ENCODE results near the gene PLPP7. TPM values are rescaled to one million over a fixed set of nuclear protein-coding genes. Genes with fewer than 3 reads are reported as not detected.

PLPP7 gene
- total RNA-seq, 4 donors from 2014 or later = 14.4 to 24.6 (median 21.5) TPM

DNA sequence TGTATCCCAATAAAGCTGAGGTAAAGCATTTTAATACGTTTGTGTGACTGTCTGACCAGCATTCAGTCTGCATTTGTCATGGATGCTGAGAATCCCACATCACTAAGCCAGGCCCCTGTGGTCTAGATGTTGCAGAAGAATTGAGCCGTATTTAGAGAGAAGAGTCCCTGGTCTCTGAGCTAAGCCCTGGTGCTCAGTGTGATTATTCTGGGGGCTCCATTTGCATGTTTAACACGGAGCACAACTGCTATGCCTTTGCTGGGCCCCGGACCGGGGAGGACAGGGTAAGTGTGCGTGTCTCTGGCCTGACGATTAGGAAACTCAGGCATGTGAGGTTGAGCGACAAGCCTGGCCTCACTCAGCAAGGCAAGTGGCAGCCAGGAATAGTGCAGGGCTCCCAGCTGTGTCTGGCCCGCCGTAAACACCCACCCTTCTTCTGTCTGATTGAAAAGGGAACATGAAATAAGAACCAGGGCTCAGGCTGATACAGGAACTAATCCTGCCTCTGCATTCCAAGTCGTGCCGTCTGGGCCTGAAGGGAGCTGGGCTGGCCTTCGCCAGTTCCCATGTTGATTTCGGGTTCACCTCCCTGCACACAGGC, 35.5 kb upstream of the PLPP7 start:
- H3K27ac ChIP-seq = peak overlapping the region in 3 of 4 donors; percentile 45 to 60 (median 50)
- TF ChIP-seq EP300 (IDR thresholded peaks at IDR 0.05) = peak in 1 of 2 donors; percentile 33
- TF ChIP-seq, protein P1, sequence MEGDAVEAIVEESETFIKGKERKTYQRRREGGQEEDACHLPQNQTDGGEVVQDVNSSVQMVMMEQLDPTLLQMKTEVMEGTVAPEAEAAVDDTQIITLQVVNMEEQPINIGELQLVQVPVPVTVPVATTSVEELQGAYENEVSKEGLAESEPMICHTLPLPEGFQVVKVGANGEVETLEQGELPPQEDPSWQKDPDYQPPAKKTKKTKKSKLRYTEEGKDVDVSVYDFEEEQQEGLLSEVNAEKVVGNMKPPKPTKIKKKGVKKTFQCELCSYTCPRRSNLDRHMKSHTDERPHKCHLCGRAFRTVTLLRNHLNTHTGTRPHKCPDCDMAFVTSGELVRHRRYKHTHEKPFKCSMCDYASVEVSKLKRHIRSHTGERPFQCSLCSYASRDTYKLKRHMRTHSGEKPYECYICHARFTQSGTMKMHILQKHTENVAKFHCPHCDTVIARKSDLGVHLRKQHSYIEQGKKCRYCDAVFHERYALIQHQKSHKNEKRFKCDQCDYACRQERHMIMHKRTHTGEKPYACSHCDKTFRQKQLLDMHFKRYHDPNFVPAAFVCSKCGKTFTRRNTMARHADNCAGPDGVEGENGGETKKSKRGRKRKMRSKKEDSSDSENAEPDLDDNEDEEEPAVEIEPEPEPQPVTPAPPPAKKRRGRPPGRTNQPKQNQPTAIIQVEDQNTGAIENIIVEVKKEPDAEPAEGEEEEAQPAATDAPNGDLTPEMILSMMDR (IDR thresholded peaks at IDR 0.05) = no peak

DNA sequence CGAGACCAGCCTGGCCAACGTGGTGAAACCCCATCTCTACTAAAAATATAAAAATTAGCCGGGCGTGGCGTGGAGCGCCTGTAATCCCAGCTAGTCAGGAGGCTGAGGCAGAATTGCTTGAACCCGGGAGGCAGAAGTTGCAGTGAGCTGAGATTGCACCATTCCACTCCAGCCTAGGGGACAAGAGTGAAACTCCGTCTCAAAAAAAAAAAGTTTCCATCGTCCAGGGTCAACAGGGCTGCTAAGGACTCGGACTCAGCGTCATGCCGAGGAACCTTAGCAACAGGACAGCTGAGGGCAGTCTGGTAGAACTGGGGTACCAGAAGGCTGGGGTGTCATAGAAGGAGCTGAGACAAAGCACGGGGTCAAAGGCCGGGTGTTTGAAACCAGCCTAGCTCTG, 34.9 kb upstream of the PLPP7 start:
- H3K9me3 ChIP-seq = no peaks in the 10 kb centered on the region
- H3K27ac ChIP-seq = peak overlapping the region in 2 of 4 donors; percentile 72 to 75
- WGBS, 2 donors = 88 to 89% methylated on average over 14 of the region's 14 CpGs
- H3K4me3 ChIP-seq = no peak overlapping the region
- H3K4me1 ChIP-seq = peaks cover 0 to 35% (median 9%) of the 10 kb centered on the region in 4 donors
- DNase-seq (ENCODE audit: low spot score in 2 of 2) = no peak
- no peak for TF ChIP-seq POLR2A (IDR thresholded peaks at IDR 0.05)
- TF ChIP-seq, protein P1 (IDR thresholded peaks at IDR 0.05) = no peak
- no peak for TF ChIP-seq EP300 (IDR thresholded peaks at IDR 0.05)
- H3K27me3 ChIP-seq = no peaks in the 10 kb centered on the region
- H3K36me3 ChIP-seq = peaks cover 0 to 6% (median 0%) of the 10 kb centered on the region in 3 donors

More for the DNA sequence above, 35.5 kb upstream of the PLPP7 start:
- DNase-seq (ENCODE audit: low spot score in 2 of 2) = no peak
- Histone ChIP-seq H3K9me3 (no peaks in the 10 kb centered on the region), H3K4me3 (no peak overlapping the region), H3K4me1 (peaks cover 0 to 35% (median 9%) of the 10 kb centered on the region in 4 donors), H3K36me3 (no peaks in the 10 kb centered on the region), H3K27me3 (no peaks in the 10 kb centered on the region)
- WGBS, 2 donors = 58 to 68% methylated on average over 14 of the region's 14 CpGs

DNA sequence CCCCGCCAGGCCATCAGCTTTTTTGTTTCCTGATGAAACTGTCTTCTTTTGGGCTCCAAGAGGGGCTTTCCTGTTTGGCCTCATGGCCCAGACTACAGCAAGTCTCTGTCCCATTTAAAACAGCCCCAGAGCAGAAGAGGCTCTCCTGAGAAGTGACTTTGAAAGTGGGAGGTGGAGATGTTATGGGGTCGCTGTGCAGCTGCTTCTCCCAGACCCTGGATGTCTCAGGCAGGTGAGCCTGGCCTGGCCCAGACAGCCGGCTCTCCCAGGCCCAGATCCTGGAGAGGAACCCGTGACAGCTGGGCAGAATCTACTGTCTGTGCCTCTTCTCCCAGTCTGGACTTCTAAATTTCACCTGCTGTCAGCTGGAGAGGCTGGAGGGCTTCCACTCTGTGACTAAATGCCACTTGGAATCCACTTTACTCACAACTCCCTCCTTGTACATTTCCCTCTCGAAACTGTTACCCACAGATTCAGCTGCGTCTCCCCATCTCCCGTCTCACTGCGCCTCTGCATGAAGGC, 33.8 kb upstream of the PLPP7 start:
- DNase-seq (ENCODE audit: low spot score in 2 of 2) = no peak
- TF ChIP-seq, protein P1 (IDR thresholded peaks at IDR 0.05) = no peak
- TF ChIP-seq POLR2A (IDR thresholded peaks at IDR 0.05) = no peak
- no peak for TF ChIP-seq EP300 (IDR thresholded peaks at IDR 0.05)
- H3K27ac ChIP-seq = peak overlapping the region in 3 of 4 donors; percentile 72 to 78 (median 75)

DNA sequence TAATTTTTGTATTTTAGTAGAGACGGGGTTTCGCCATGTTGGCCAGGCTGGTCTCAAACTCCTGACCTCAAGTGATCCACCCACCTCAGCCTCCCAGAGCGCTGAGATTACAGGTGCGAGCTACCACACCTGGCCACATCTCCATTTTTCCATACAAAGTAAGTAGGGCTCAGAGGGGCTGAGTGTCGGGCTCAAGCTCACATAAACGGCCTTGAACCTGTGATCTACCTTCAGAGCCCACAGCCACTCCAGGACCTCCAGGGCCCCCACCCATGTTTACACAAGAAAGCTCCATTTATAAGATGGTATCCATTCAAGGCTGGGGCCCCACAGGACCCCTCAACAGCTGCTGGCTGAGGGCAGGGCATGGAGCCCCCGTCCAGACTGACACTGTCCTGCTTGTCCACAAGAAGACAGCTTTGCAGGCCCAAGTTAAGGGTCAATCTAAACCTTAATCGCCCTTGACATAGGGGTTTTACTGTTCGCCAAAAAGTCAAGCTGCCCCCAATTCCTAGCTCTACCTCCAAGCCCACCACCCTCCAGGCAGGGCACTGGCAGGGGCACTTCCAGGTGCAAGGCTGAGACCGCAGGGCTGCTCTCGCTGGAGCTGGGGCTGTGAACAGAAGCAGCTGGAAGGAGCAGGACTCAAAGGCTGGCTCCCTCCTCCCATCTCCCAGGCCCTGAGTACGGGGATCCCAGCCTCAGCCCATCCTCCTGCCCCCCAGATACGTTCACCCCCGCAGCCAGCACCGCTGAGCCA, 32.1 kb upstream of the PLPP7 start:
- Histone ChIP-seq H3K4me3 (no peak overlapping the region), H3K27ac (peak overlapping the region in 3 of 4 donors; percentile 24 to 78 (median 75))
- WGBS, 2 donors = 84 to 90% methylated on average over 14 to 15 of the region's 15 CpGs

More for the DNA sequence above, 33.8 kb upstream of the PLPP7 start:
- Histone ChIP-seq H3K9me3 (no peaks in the 10 kb centered on the region), H3K27me3 (no peaks in the 10 kb centered on the region), H3K4me3 (peak overlapping the region in 1 of 4 donors; percentile 18), H3K36me3 (peaks cover 0 to 17% (median 0%) of the 10 kb centered on the region in 3 donors), H3K4me1 (peaks cover 0 to 35% (median 9%) of the 10 kb centered on the region in 4 donors)
- 77 to 79% methylated on average over 7 to 8 of the region's 8 CpGs for WGBS, 2 donors

More for the DNA sequence above, 32.1 kb upstream of the PLPP7 start:
- H3K27me3 ChIP-seq = no peaks in the 10 kb centered on the region
- H3K9me3 ChIP-seq = no peaks in the 10 kb centered on the region
- no peak for DNase-seq (ENCODE audit: low spot score in 2 of 2)
- peaks cover 0 to 23% (median 0%) of the 10 kb centered on the region in 3 donors for H3K36me3 ChIP-seq
- peaks cover 0 to 35% (median 9%) of the 10 kb centered on the region in 4 donors for H3K4me1 ChIP-seq
- TF ChIP-seq, protein P1 (IDR thresholded peaks at IDR 0.05) = no peak
- no peak for TF ChIP-seq POLR2A (IDR thresholded peaks at IDR 0.05)
- TF ChIP-seq EP300 (IDR thresholded peaks at IDR 0.05) = no peak
